Activated B cell treated with CpG ODN at 0.5 μM for 24 hours (primary cell): ENCODE data around the gene TNNI3K. TPM values are rescaled to one million over a fixed set of nuclear protein-coding genes. Genes with fewer than 3 reads are reported as not detected.

ENCODE experiments used
- ATAC-seq: fragments of 200-7000 bp; cut with Tn5 transposase; one replicate; pipeline ENCODE4 v1.10.0; 2021; ENCODE audit warnings: low read depth, mild to moderate bottlenecking, moderate library complexity
- CTCF ChIA-PET: fragments of 350-600 bp; sonication (Branson Sonifier 250); formaldehyde crosslinking; loops from one replicate; lab custom pipeline; 2021; ENCODE audit warnings: antibody characterized with exemption; lab: Charles Lee
- POLR2A ChIA-PET: fragments of 350-600 bp; sonication (Branson Sonifier 250); formaldehyde crosslinking; loops from one replicate; lab custom pipeline; 2021; ENCODE audit warnings: antibody characterized with exemption; lab: Charles Lee
- DNase-seq: peaks from one replicate; pipeline ENCODE4 v3.0.0; 2022
- H3K27ac Mint-ChIP-seq: one replicate; pipeline ENCODE4 v1.8.0; 2020; ENCODE audit warnings: mixed read lengths
- H3K27me3 Mint-ChIP-seq: one replicate; pipeline ENCODE4 v1.8.0; 2021; ENCODE audit warnings: mixed read lengths
- H3K36me3 Mint-ChIP-seq: one replicate; pipeline ENCODE4 v1.8.0; 2021; ENCODE audit warnings: low read depth, mixed read lengths
- H3K4me1 Mint-ChIP-seq: one replicate; pipeline ENCODE4 v1.8.0; 2021; ENCODE audit warnings: mixed read lengths
- H3K4me3 Mint-ChIP-seq: one replicate; pipeline ENCODE4 v1.8.0; 2020; ENCODE audit warnings: mild to moderate bottlenecking, mixed read lengths
- H3K9me3 Mint-ChIP-seq: one replicate; pipeline ENCODE4 v1.8.0; 2020; ENCODE audit warnings: mixed read lengths
- intact Hi-C: fragments of 100-400 bp; cut with micrococcal nuclease; formaldehyde crosslinking; loops from one replicate; pipeline ENCODE4 v1.15.1; 2024
- total RNA-seq: library from RNA; stranded (reverse); gene quantifications from 2 replicates; pipeline ENCODE4 v1.2.3, GENCODE V29; 2022
- TF ChIP-seq, protein P1 (sequence below): fragments of 200-600 bp; IDR thresholded peaks from one replicate; pipeline ENCODE4 v1.8.0; 2022; ENCODE audit warnings: antibody characterized with exemption, mild to moderate bottlenecking

The TNNI3K gene
- total RNA-seq, 1 donor from 2014 or later: not detected

DNA sequence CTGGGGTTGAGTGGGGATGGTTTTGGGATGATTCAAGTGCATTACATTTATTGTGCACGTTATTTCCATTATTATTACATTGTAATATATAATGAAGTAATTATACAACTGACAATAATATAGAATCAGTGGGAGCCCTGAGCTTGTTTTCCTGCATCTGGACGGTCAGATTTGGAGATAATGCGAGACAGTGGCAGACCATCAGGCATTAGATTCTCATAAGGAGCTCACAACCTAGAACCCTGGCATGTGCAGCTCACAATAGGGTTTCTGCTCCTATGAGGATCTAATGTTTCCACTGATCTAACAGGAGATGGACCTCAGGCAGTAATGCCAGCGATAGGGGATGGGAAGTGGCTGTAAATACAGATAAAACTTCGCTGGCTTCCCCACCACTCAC lies 355.1 kb downstream of the TNNI3K start:
- CTCF ChIA-PET: no interaction called here
- H3K27me3 Mint-ChIP-seq: no peaks in the 10 kb centered on the region
- POLR2A ChIA-PET: no interaction called here
- no peaks in the 10 kb centered on the region for H3K9me3 Mint-ChIP-seq
- intact Hi-C loops: no loop called here
- H3K4me1 Mint-ChIP-seq: no peaks in the 10 kb centered on the region
- no peaks in the 10 kb centered on the region for H3K36me3 Mint-ChIP-seq
- no peak for ATAC-seq
- TF ChIP-seq, protein P1, sequence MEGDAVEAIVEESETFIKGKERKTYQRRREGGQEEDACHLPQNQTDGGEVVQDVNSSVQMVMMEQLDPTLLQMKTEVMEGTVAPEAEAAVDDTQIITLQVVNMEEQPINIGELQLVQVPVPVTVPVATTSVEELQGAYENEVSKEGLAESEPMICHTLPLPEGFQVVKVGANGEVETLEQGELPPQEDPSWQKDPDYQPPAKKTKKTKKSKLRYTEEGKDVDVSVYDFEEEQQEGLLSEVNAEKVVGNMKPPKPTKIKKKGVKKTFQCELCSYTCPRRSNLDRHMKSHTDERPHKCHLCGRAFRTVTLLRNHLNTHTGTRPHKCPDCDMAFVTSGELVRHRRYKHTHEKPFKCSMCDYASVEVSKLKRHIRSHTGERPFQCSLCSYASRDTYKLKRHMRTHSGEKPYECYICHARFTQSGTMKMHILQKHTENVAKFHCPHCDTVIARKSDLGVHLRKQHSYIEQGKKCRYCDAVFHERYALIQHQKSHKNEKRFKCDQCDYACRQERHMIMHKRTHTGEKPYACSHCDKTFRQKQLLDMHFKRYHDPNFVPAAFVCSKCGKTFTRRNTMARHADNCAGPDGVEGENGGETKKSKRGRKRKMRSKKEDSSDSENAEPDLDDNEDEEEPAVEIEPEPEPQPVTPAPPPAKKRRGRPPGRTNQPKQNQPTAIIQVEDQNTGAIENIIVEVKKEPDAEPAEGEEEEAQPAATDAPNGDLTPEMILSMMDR: no peak
- H3K4me3 Mint-ChIP-seq: no peak overlapping the region
- H3K27ac Mint-ChIP-seq: no peak overlapping the region
- no peak for DNase-seq

DNA sequence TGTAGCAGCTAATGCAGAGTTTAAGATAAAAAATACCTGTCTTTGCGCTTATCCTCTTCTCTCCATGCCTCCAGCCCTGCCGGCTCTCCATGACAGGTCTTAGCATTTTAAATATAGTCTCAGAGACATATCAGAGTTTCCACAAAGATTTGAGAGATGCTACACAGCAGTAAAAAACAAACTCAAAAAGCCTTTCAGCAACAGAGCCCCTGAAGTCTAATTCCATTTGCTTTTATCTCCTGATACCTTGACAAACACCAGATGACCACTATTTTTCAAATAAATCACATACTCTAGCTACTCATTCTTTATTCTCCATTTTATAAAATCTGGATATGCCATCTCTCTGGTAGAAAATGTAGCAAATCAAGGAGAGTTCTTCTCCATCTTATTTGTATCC lies 356.8 kb downstream of the TNNI3K start:
- CTCF ChIA-PET: no interaction called here
- Mint-ChIP-seq H3K27ac (no peak overlapping the region), H3K9me3 (no peaks in the 10 kb centered on the region), H3K4me1 (no peaks in the 10 kb centered on the region), H3K27me3 (no peaks in the 10 kb centered on the region), H3K36me3 (no peaks in the 10 kb centered on the region), H3K4me3 (no peak overlapping the region)
- POLR2A ChIA-PET: no interaction called here
- intact Hi-C loops: no loop called here
- TF ChIP-seq, protein P1: no peak
- ATAC-seq (no peak), DNase-seq (no peak)

DNA sequence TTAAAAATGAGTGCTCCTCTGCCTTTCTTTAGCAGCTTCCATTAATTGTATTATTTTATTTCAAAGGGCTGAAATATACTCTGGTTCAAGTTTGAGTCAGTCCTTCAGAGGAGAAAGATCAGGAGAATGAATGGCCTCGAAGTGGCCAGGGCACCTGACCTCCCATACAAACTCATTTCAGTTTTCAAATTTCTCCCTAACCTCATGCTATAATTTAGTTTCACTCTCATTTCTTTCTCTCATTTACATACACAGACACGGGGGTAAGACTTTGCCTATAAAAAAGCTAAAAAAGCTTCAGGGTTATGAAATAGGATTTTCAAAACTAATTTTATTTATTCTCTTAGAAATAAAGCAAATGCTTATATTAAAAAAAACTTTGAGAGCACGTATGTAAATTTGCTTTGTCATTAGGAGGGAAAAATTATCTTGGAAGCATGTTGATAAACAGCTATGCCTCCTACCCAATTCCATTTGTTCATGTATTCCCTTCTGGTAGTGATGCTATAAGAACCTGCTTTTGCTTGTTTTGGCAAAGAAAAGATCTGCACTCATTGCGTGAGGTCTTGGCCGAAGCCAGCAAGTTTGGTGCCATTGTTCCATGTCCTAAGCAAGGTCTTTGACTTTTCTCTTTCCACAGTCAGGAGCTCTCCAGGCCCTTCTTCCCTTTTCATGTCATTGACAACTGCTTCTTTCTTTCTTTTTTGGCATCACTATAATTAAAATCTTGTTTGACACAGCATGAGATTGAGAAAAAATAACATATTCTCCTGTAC lies 357.6 kb downstream of the TNNI3K start:
- Mint-ChIP-seq H3K36me3 (no peaks in the 10 kb centered on the region), H3K4me3 (no peak overlapping the region), H3K27ac (no peak overlapping the region), H3K4me1 (no peaks in the 10 kb centered on the region), H3K27me3 (no peaks in the 10 kb centered on the region), H3K9me3 (no peaks in the 10 kb centered on the region)
- ATAC-seq (no peak), DNase-seq (no peak)
- intact Hi-C loops: no loop called here
- CTCF ChIA-PET: no interaction called here
- TF ChIP-seq, protein P1: no peak
- POLR2A ChIA-PET: no interaction called here

Other genes starting within 250 kb of the TNNI3K start
- 1.00 and 1.5 TPM in 2 replicates for gene LRRIQ3, start 37.2 kb upstream of the TNNI3K start, total RNA-seq
- 10.1 and 12.0 TPM in 2 replicates for gene FPGT, start 37.1 kb upstream of the TNNI3K start, total RNA-seq